ENCODE results near the gene LIMD2. TPM values are rescaled to one million over a fixed set of nuclear protein-coding genes. Genes with fewer than 3 reads are reported as not detected.

Gene LIMD2
- total RNA-seq, 2 donors from 2014 or later: 97.5 to 111 TPM

- Mint-ChIP-seq H3K36me3 (ENCODE audit: low read depth) (peaks cover 26% of the 10 kb centered on the region), H3K4me3 (no peak overlapping the region), H3K4me1 (peaks cover 14% of the 10 kb centered on the region), H3K9me3 (no peaks in the 10 kb centered on the region), H3K27ac (no peak overlapping the region), H3K27me3 (ENCODE audit: insufficient read depth) (no peaks in the 10 kb centered on the region)
- H3K36me3 ChIP-seq (ENCODE audit: control insufficient read depth, insufficient read depth, low read length): peaks cover 23% of the 10 kb centered on the region
- no peaks in the 10 kb centered on the region for H3K27me3 ChIP-seq (ENCODE audit: control insufficient read depth, insufficient read depth, low read length, poor library complexity, severe bottlenecking)
- H3K27ac ChIP-seq (ENCODE audit: low read depth, low read length): no peak overlapping the region
- no CpG with 5 or more reads among the region's 1 CpG for WGBS, 2 experiments (ENCODE audit: insufficient coverage in 1 of 2, insufficient read length in 1 of 2)
- TF ChIP-seq CTCF (conservative IDR thresholded peaks at IDR 0.05): no peak
- no peak overlapping the region for H3K9ac ChIP-seq (ENCODE audit: extremely low read depth, low read length, poor library complexity, severe bottlenecking)
- no peaks in the 10 kb centered on the region for H3K4me1 ChIP-seq (ENCODE audit: control insufficient read depth, insufficient read depth, low read length)
- H3K9me3 ChIP-seq (ENCODE audit: control insufficient read depth, low read length): no peaks in the 10 kb centered on the region
- no peak overlapping the region for H3K4me3 ChIP-seq (ENCODE audit: low read length)
- DNase-seq: no peak
These were observed 50.1 kb downstream of the LIMD2 start for GRCh38 chr17:63649813-63650212.

DNA sequence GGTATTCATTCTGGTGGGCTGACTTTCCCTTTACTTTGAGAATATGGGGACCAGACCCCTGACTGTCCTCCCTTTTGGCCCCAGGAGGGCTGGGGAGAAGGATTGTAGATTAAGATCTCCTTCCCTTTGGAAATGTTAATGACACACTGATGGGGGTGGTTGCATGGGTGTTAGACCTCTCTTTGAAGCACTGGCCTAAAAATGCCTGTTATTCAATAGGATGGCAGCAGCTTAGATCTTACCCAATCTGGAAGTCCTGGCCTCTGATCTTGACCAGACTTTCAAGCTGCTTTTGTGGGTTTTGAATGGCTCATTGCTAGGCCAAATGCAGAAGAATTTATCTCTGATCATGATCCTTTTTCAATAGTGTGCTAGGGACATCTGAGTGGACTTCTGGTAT lies 52.0 kb downstream of the LIMD2 start:
- Histone ChIP-seq H3K4me3 (ENCODE audit: low read length) (no peak overlapping the region), H3K36me3 (ENCODE audit: control insufficient read depth, insufficient read depth, low read length) (peaks cover 20% of the 10 kb centered on the region), H3K9me3 (ENCODE audit: control insufficient read depth, low read length) (no peaks in the 10 kb centered on the region), H3K27me3 (ENCODE audit: control insufficient read depth, insufficient read depth, low read length, poor library complexity, severe bottlenecking) (no peaks in the 10 kb centered on the region), H3K9ac (ENCODE audit: extremely low read depth, low read length, poor library complexity, severe bottlenecking) (no peak overlapping the region), H3K27ac (ENCODE audit: low read depth, low read length) (no peak overlapping the region), H3K4me1 (ENCODE audit: control insufficient read depth, insufficient read depth, low read length) (no peaks in the 10 kb centered on the region)
- Mint-ChIP-seq H3K4me3 (no peak overlapping the region), H3K27me3 (ENCODE audit: insufficient read depth) (no peaks in the 10 kb centered on the region), H3K27ac (no peak overlapping the region), H3K9me3 (no peaks in the 10 kb centered on the region), H3K36me3 (ENCODE audit: low read depth) (peaks cover 16% of the 10 kb centered on the region), H3K4me1 (peaks cover 14% of the 10 kb centered on the region)
- peak; percentile 71 for DNase-seq
- TF ChIP-seq CTCF (conservative IDR thresholded peaks at IDR 0.05): no peak

DNA sequence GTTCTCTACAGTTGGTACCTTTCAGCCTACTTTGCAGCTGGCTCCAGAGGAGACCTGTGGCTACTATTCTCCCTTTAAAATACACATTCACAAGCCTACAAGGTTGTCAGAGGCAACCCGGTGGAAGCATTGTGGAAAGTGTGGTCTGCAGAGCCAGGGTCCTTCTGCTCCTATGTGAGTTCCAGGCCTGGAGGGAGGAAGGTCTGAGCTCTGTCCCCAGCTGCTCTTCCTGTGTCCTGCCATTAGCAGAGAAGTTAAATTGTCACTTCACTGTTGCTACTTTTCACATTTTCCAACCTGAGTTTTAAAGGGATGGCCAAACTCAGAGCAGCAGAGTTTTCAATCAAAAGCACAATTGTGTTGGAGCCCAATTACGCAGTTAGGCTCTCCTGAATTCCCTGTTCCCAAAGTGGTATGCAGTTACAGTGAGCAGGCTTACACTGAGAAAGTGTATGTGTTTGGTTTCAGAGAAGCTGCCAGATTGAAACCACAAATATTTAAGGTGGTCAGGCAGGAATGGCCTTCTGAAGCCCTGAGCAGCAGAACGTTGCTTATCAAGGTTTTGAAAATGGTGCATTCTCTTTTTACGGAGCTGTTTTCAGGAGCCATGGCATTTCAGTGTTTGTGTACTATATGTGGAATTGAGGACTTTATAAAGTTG lies 52.7 kb downstream of the LIMD2 start:
- Mint-ChIP-seq H3K27ac (no peak overlapping the region), H3K9me3 (no peaks in the 10 kb centered on the region), H3K27me3 (ENCODE audit: insufficient read depth) (no peaks in the 10 kb centered on the region), H3K4me1 (peaks cover 14% of the 10 kb centered on the region), H3K36me3 (ENCODE audit: low read depth) (peaks cover 12% of the 10 kb centered on the region), H3K4me3 (no peak overlapping the region)
- H3K4me3 ChIP-seq (ENCODE audit: low read length): no peak overlapping the region
- H3K27ac ChIP-seq (ENCODE audit: low read depth, low read length): no peak overlapping the region
- H3K36me3 ChIP-seq (ENCODE audit: control insufficient read depth, insufficient read depth, low read length): peaks cover 14% of the 10 kb centered on the region
- WGBS, 2 experiments (ENCODE audit: insufficient coverage in 1 of 2, insufficient read length in 1 of 2): 77 to 89% methylated on average over 3 to 4 of the region's 4 CpGs
- H3K27me3 ChIP-seq (ENCODE audit: control insufficient read depth, insufficient read depth, low read length, poor library complexity, severe bottlenecking): no peaks in the 10 kb centered on the region
- TF ChIP-seq CTCF (conservative IDR thresholded peaks at IDR 0.05): no peak
- H3K9me3 ChIP-seq (ENCODE audit: control insufficient read depth, low read length): no peaks in the 10 kb centered on the region
- peak; percentile 54 for DNase-seq
- no peaks in the 10 kb centered on the region for H3K4me1 ChIP-seq (ENCODE audit: control insufficient read depth, insufficient read depth, low read length)
- H3K9ac ChIP-seq (ENCODE audit: extremely low read depth, low read length, poor library complexity, severe bottlenecking): no peak overlapping the region

Data from endodermal cell (in vitro differentiated cells).